Measurements from ENCODE around the gene ZBTB49.

DNA sequence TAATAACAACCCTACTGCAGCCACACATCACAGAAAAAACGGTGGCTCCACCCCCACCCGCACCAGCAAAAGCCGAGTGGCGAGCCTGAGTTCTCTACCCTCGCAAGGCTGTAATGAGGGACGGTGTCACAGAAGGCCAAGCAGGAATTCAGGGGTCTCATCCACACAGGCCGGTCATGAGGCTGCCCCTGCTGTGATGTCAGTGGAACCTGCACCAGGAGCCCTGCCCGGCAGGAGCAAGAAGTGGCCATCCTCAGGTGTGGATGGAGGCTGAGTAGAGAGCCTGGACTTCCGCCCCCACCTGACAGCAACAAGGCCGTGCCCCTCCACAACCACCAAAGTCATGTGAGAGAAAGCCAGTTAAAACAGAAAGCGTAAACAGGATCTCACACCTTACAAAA is 20.7 kb upstream of the ZBTB49 start:
- TF ChIP-seq MTA1 (CRISPR knock-in tag; IDR thresholded peaks at IDR 0.05; ENCODE audit: borderline replicate concordance) (no peak), EP300 (IDR thresholded peaks at IDR 0.05; ENCODE audit: low read depth in 2 of 2, low read length in 2 of 2) (no peak), EP300 (CRISPR knock-in tag; IDR thresholded peaks at IDR 0.05; ENCODE audit: borderline replicate concordance) (no peak), ZNF431 (CRISPR knock-in tag; IDR thresholded peaks at IDR 0.05; ENCODE audit: borderline replicate concordance, low read depth) (no peak), SMARCC2 (IDR thresholded peaks at IDR 0.05) (no peak), ZNF224 (CRISPR knock-in tag; IDR thresholded peaks at IDR 0.05) (no peak), NBN (conservative IDR thresholded peaks at IDR 0.05) (no peak), MED1 (CRISPR knock-in tag; IDR thresholded peaks at IDR 0.05) (no peak), FOSL2 (CRISPR knock-in tag; IDR thresholded peaks at IDR 0.05) (no peak), AGO2 (optimal IDR thresholded peaks at IDR 0.05; ENCODE audit: low read depth, low read length) (peak; percentile 56), NFE2L1 (CRISPR knock-in tag; IDR thresholded peaks at IDR 0.05; ENCODE audit: borderline replicate concordance) (no peak)
